HepG2 (cell line): ENCODE measurements around the gene NUAK1. TPM values are rescaled to one million over a fixed set of nuclear protein-coding genes. Genes with fewer than 3 reads are reported as not detected.

ENCODE experiments used
- ATAC-seq: fragments of 200-7000 bp; cut with Tn5 transposase; 3 replicates; pipeline ENCODE4 v1.9.1; 2020; ENCODE audit warnings: mild to moderate bottlenecking, moderate library complexity
- BruUV-seq: library from RNA; stranded (reverse); fragments of 400-500 nt; replicated peaks from 2 replicates; lab custom pipeline; 2021; lab: Mats Ljungman, UMichigan
- CTCF ChIA-PET: fragments of 300-600 bp; formaldehyde crosslinking; extraction: SDS; loops from one replicate; lab custom pipeline; 2021; ENCODE audit warnings: low total read pairs, inconsistent platforms, low intra/inter-chr PET ratio; lab: Yijun Ruan, JAX
- POLR2A ChIA-PET: fragments of 350-600 bp; sonication (Branson Sonifier 250); formaldehyde crosslinking; loops from one replicate; lab custom pipeline; 2020; ENCODE audit warnings: antibody characterized with exemption, inconsistent platforms; lab: Yijun Ruan, JAX
- DNase-seq: peaks from one replicate; pipeline ENCODE4 v3.0.0-alpha.2; 2015; ENCODE audit warnings: low spot score
- FAIRE-seq: peaks from 3 replicates; lab custom pipeline; 2011; peaks lifted over from hg19 to GRCh38; lab: Jason Lieb, UNC
- H2AFZ ChIP-seq: one replicate; pipeline ENCODE4 v1.6.1; 2011; ENCODE audit warnings: low read length, inconsistent platforms
- H3K27ac ChIP-seq: fragments of 300-600 bp; 3 replicates; pipeline ENCODE4 v1.8.0; 2011; ENCODE audit warnings: mixed run types, mild to moderate bottlenecking, mixed read lengths, low read length, inconsistent platforms; ENCODE audit not compliant: insufficient read depth; ENCODE audit errors: extremely low read length
- H3K27me3 ChIP-seq, 2 experiments: fragments of 200-600 bp in 1 of 2; 2 replicates in 1 of 2; 3 replicates in 1 of 2; pipeline versions ENCODE4 v1.6.0 to v1.8.0; 2011; ENCODE audit warnings: low read length in 2 of 2, mild to moderate bottlenecking in 2 of 2, moderate library complexity in 2 of 2, inconsistent platforms in 1 of 2; ENCODE audit not compliant: insufficient read depth in 2 of 2, control insufficient read depth in 1 of 2
- H3K36me3 ChIP-seq, 2 experiments: fragments of 200-600 bp in 1 of 2; replicated peaks in 1 of 2; 2 replicates in 1 of 2; 3 replicates in 1 of 2; pipeline versions ENCODE4 v1.5.1 to v1.8.0; 2011; ENCODE audit warnings: low read length in 2 of 2, inconsistent platforms in 1 of 2; ENCODE audit not compliant: insufficient read depth in 2 of 2, control insufficient read depth in 1 of 2
- H3K4me1 ChIP-seq: 2 replicates; pipeline ENCODE4 v1.5.1; 2012; ENCODE audit warnings: low read length, inconsistent platforms; ENCODE audit not compliant: insufficient read depth
- H3K4me2 ChIP-seq: 2 replicates; pipeline ENCODE4 v1.6.0; 2011; ENCODE audit warnings: low read depth, low read length, inconsistent platforms
- H3K4me3 ChIP-seq, 3 experiments: fragments of 200-600 bp in 1 of 3; sonication (generic), shearing (Covaris generic) in 1 of 3; replicated peaks in 1 of 3; 2 replicates each; pipeline ENCODE4 v1.5.1; 2011 to 2016; ENCODE audit warnings: low read length in 3 of 3, inconsistent platforms in 2 of 3, low read depth in 2 of 3, mild to moderate bottlenecking in 2 of 3, control low read depth in 1 of 3, mixed read lengths in 1 of 3; ENCODE audit not compliant: insufficient read depth in 1 of 3
- H3K79me2 ChIP-seq: one replicate; pipeline ENCODE4 v1.6.1; 2011; ENCODE audit warnings: low read length, inconsistent platforms; ENCODE audit not compliant: insufficient read depth
- H3K9ac ChIP-seq: 2 replicates; pipeline ENCODE4 v1.6.0; 2011; ENCODE audit warnings: mild to moderate bottlenecking, low read depth, low read length, inconsistent platforms; ENCODE audit not compliant: insufficient read depth
- H3K9me3 ChIP-seq: 2 replicates; pipeline ENCODE4 v1.5.1; 2012; ENCODE audit warnings: mild to moderate bottlenecking, low read length
- H4K20me1 ChIP-seq: 2 replicates; pipeline ENCODE4 v1.6.0; 2011; ENCODE audit warnings: inconsistent platforms, mild to moderate bottlenecking, low read length, moderate library complexity; ENCODE audit not compliant: insufficient read depth
- ATF7 ChIP-seq, 2 experiments: fragments of 450-650 bp in 1 of 2; sonication (generic) in 1 of 2; formaldehyde crosslinking in 1 of 2; IDR thresholded peaks; 2 replicates each; pipeline versions ENCODE4 v1.4.0 to v1.6.1; 2016 to 2020; ENCODE audit warnings: antibody characterized with exemption in 1 of 2, mild to moderate bottlenecking in 1 of 2, missing genetic modification reagents in 1 of 2
- DR1 ChIP-seq: sonication (generic); formaldehyde crosslinking; IDR thresholded peaks from 2 replicates; pipeline ENCODE4 v1.8.0; 2021; ENCODE audit warnings: mild to moderate bottlenecking, missing genetic modification reagents, inconsistent platforms
- ISL2 ChIP-seq: sonication (generic); formaldehyde crosslinking; IDR thresholded peaks from 2 replicates; pipeline ENCODE4 v1.5.0; 2020; ENCODE audit warnings: missing genetic modification reagents
- SMC3 ChIP-seq: IDR thresholded peaks from 2 replicates; pipeline ENCODE4 v1.6.1; 2011; ENCODE audit warnings: low read length, improper control_type of control experiment
- STAG1 ChIP-seq: sonication (generic); formaldehyde crosslinking; IDR thresholded peaks from 2 replicates; pipeline ENCODE4 v1.4.0; 2020; ENCODE audit warnings: missing genetic modification reagents
- ZNF30 ChIP-seq: sonication (generic); formaldehyde crosslinking; IDR thresholded peaks from 2 replicates; pipeline ENCODE4 v1.5.0; 2020; ENCODE audit warnings: mild to moderate bottlenecking, missing genetic modification reagents
- WGBS: methylation state at CpG from one replicate; pipeline ENCODE4 v1.1.6; 2017; ENCODE audit warnings: low lambda C conversion rate; 5-methylcytosine and 5-hydroxymethylcytosine counted together
- in situ Hi-C: cut with HindIII; loops from 2 replicates; pipeline ENCODE4 v1.10.0; 2017; ENCODE audit warnings: low pct_unique_long_range_greater_than_20kb; ENCODE audit not compliant: extremely low pct_ligation_motif_present
- intact Hi-C: fragments of 100-400 bp; cut with micrococcal nuclease; formaldehyde crosslinking; loops from one replicate; pipeline ENCODE4 v1.10.0; 2022; ENCODE audit not compliant: unreplicated experiment
- polyA plus RNA-seq, 8 experiments: library from polyadenylated mRNA; depleted of rRNA in 3 of 8; stranded (reverse) in 7 of 8; unstranded in 1 of 8; fragments of >200 nt; fragmentation: Illumina TruSeq in 4 of 8; extraction: Trizol in 4 of 8; gene quantifications; 2 replicates each; pipeline versions ENCODE4 v1.2.1 to v1.2.3, GENCODE V29; 2011 to 2016; ENCODE audit warnings: low read depth in 4 of 8, missing spikeins in 1 of 8, mixed read lengths in 1 of 8; ENCODE audit not compliant: insufficient read depth in 1 of 8
- total RNA-seq, 5 experiments: library from RNA; depleted of rRNA; stranded (reverse); fragments of >200 nt; fragmentation: Illumina TruSeq; extraction: Trizol; gene quantifications; 2 replicates each; pipeline ENCODE4 v1.2.3, GENCODE V29; 2016; ENCODE audit warnings: low read depth in 1 of 5
- TF ChIP-seq, protein P1 (sequence below): sonication (generic); formaldehyde crosslinking; IDR thresholded peaks from 2 replicates; pipeline ENCODE4 v1.8.0; 2022; ENCODE audit warnings: missing genetic modification reagents, mild to moderate bottlenecking, moderate library complexity, borderline replicate concordance
- TF ChIP-seq, protein P2 (sequence below): sonication (generic); formaldehyde crosslinking; IDR thresholded peaks from 2 replicates; pipeline ENCODE4 v1.4.0; 2020; ENCODE audit warnings: missing genetic modification reagents, borderline replicate concordance
- TF ChIP-seq, protein P3 (sequence below): sonication (generic); formaldehyde crosslinking; IDR thresholded peaks from 2 replicates; pipeline ENCODE4 v1.5.0; 2020; ENCODE audit warnings: mild to moderate bottlenecking, missing genetic modification reagents, moderate library complexity

Gene NUAK1
- total and polyA plus RNA-seq, 2 of the 13 experiments (the other 11 are each of a cell fraction or from before 2014, with no cell fraction given) = 1.7 to 1.9 TPM

DNA sequence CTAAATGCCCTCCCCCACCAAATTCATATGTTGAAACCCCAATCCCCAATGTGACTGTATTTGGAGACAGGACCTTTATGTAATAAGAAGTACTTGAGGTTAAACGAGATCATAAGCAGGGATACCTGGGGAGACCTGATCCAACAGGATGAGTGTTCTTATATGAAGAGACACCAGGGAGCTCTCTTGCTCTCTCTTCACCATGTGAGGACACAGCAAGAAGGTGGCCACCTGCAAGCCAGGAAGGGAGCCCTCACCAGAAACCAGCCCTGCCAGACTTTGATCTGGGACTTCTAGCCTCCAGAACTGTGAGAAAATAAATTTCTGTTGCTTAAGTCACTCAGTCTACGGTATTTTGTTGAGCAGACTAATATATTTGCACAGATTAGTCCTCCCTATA is 113.6 kb downstream of the NUAK1 start:
- Histone ChIP-seq H3K9me3 (no peaks in the 10 kb centered on the region), H3K27ac (no peak overlapping the region)

DNA sequence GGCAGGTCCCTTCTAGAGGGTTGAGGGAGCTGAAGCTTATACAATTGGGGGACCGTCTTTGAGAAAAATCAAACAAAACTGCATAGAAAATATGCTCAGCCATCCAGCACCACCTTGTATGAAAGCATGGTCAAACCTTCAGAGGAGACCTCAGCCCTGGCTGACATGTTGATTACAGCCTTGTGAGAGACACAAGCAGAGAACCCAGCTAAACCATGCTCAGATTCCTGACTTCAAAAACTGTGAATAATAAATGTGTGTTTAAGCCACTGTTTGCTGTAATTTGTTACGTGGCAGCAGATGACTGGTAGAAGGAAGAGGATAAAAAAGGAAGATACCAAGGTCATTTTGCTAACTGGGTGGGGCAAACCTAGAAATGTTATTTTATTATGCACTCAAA is 115.7 kb downstream of the NUAK1 start:
- no peaks in the 10 kb centered on the region for H3K79me2 ChIP-seq
- H3K9ac ChIP-seq = no peak overlapping the region
- FAIRE-seq (no peak), ATAC-seq (no peak; the same call in 2 of the 3 replicates), DNase-seq (no peak)
- H3K27me3 ChIP-seq = no peaks in the 10 kb centered on the region
- no peaks in the 10 kb centered on the region for H3K36me3 ChIP-seq
- H3K4me1 ChIP-seq = peaks cover 26% of the 10 kb centered on the region
- H2AFZ ChIP-seq = no peak overlapping the region
- no peaks in the 10 kb centered on the region for H4K20me1 ChIP-seq
- H3K9me3 ChIP-seq = peaks cover 9% of the 10 kb centered on the region
- no TSS peak for BruUV-seq
- CTCF ChIA-PET = no interaction called here
- intact Hi-C loops = no loop called here
- in situ Hi-C loops = loop anchor here (5.0 kb wide), 1 partner anchor 109 kb away; no protein-coding TSS in a partner anchor
- H3K4me2 ChIP-seq = no peak overlapping the region
- POLR2A ChIA-PET = interaction anchor here (1.8 kb wide), 1 partner anchor 113 kb away, joined by 4 read pairs; no protein-coding TSS in a partner anchor
- no peak overlapping the region for H3K4me3 ChIP-seq
- H3K27ac ChIP-seq = no peak overlapping the region
- TF ChIP-seq, protein P1, sequence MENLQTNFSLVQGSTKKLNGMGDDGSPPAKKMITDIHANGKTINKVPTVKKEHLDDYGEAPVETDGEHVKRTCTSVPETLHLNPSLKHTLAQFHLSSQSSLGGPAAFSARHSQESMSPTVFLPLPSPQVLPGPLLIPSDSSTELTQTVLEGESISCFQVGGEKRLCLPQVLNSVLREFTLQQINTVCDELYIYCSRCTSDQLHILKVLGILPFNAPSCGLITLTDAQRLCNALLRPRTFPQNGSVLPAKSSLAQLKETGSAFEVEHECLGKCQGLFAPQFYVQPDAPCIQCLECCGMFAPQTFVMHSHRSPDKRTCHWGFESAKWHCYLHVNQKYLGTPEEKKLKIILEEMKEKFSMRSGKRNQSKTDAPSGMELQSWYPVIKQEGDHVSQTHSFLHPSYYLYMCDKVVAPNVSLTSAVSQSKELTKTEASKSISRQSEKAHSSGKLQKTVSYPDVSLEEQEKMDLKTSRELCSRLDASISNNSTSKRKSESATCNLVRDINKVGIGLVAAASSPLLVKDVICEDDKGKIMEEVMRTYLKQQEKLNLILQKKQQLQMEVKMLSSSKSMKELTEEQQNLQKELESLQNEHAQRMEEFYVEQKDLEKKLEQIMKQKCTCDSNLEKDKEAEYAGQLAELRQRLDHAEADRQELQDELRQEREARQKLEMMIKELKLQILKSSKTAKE (CRISPR knock-in tag) = no peak
- TF ChIP-seq ATF7 (IDR thresholded peaks at IDR 0.05) (no peak), ATF7 (CRISPR knock-in tag; IDR thresholded peaks at IDR 0.05) (no peak), ISL2 (CRISPR knock-in tag) (no peak), ZNF30 (CRISPR knock-in tag) (no peak)
- TF ChIP-seq, protein P2, sequence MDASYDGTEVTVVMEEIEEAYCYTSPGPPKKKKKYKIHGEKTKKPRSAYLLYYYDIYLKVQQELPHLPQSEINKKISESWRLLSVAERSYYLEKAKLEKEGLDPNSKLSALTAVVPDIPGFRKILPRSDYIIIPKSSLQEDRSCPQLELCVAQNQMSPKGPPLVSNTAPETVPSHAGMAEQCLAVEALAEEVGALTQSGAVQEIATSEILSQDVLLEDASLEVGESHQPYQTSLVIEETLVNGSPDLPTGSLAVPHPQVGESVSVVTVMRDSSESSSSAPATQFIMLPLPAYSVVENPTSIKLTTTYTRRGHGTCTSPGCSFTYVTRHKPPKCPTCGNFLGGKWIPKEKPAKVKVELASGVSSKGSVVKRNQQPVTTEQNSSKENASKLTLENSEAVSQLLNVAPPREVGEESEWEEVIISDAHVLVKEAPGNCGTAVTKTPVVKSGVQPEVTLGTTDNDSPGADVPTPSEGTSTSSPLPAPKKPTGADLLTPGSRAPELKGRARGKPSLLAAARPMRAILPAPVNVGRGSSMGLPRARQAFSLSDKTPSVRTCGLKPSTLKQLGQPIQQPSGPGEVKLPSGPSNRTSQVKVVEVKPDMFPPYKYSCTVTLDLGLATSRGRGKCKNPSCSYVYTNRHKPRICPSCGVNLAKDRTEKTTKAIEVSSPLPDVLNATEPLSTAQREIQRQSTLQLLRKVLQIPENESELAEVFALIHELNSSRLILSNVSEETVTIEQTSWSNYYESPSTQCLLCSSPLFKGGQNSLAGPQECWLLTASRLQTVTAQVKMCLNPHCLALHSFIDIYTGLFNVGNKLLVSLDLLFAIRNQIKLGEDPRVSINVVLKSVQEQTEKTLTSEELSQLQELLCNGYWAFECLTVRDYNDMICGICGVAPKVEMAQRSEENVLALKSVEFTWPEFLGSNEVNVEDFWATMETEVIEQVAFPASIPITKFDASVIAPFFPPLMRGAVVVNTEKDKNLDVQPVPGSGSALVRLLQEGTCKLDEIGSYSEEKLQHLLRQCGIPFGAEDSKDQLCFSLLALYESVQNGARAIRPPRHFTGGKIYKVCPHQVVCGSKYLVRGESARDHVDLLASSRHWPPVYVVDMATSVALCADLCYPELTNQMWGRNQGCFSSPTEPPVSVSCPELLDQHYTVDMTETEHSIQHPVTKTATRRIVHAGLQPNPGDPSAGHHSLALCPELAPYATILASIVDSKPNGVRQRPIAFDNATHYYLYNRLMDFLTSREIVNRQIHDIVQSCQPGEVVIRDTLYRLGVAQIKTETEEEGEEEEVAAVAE (CRISPR knock-in tag) = no peak
- 5% methylated on average over 2 of the region's 2 CpGs for WGBS

More for the DNA sequence above, 113.6 kb downstream of the NUAK1 start:
- no peaks in the 10 kb centered on the region for H4K20me1 ChIP-seq
- no peak overlapping the region for H3K4me3 ChIP-seq
- POLR2A ChIA-PET = no interaction called here
- H3K4me2 ChIP-seq = no peak overlapping the region
- CTCF ChIA-PET = interaction anchor here (1.7 kb wide), 1 partner anchor 111 kb away, joined by 5 read pairs; no protein-coding TSS in a partner anchor
- no peak overlapping the region for H2AFZ ChIP-seq
- ATAC-seq = peak; percentile 72
- intact Hi-C loops = no loop called here
- TF ChIP-seq, protein P3, sequence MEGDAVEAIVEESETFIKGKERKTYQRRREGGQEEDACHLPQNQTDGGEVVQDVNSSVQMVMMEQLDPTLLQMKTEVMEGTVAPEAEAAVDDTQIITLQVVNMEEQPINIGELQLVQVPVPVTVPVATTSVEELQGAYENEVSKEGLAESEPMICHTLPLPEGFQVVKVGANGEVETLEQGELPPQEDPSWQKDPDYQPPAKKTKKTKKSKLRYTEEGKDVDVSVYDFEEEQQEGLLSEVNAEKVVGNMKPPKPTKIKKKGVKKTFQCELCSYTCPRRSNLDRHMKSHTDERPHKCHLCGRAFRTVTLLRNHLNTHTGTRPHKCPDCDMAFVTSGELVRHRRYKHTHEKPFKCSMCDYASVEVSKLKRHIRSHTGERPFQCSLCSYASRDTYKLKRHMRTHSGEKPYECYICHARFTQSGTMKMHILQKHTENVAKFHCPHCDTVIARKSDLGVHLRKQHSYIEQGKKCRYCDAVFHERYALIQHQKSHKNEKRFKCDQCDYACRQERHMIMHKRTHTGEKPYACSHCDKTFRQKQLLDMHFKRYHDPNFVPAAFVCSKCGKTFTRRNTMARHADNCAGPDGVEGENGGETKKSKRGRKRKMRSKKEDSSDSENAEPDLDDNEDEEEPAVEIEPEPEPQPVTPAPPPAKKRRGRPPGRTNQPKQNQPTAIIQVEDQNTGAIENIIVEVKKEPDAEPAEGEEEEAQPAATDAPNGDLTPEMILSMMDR (CRISPR knock-in tag) = peak; percentile 44
- TF ChIP-seq DR1 (CRISPR knock-in tag) (no peak), STAG1 (peak; percentile 67), SMC3 (peak; percentile 51; the same call in 1 of the 2 replicates)
- in situ Hi-C loops = no loop called here
- H3K9ac ChIP-seq = no peak overlapping the region
- no peaks in the 10 kb centered on the region for H3K36me3 ChIP-seq
- DNase-seq = peak; percentile 29
- 0% methylated on average over 2 of the region's 2 CpGs for WGBS
- no peaks in the 10 kb centered on the region for H3K79me2 ChIP-seq
- no peak for FAIRE-seq
- no peaks in the 10 kb centered on the region for H3K27me3 ChIP-seq
- H3K4me1 ChIP-seq = peaks cover 32% of the 10 kb centered on the region
- BruUV-seq = no TSS peak
